ENCODE data around the gene MPRIP.

- no peak for TF ChIP-seq REST (IDR thresholded peaks at IDR 0.05; ENCODE audit: insufficient read depth in 1 of 2, low read depth in 2 of 2, low read length in 2 of 2)
- TF ChIP-seq POLR2AphosphoS5 (IDR thresholded peaks at IDR 0.05; ENCODE audit: low read depth, low read length): no peak
Observed at GRCh38 chr17:17105976-17106375, 63.7 kb downstream of the MPRIP start.
